HuH-7.5 (cell line): Measurements from ENCODE around the gene SLC1A7.

Experiments
- DNase-seq: peaks from one replicate; pipeline ENCODE4 v3.0.0; 2011; ENCODE audit warnings: low spot score

SLC1A7 gene

DNA sequence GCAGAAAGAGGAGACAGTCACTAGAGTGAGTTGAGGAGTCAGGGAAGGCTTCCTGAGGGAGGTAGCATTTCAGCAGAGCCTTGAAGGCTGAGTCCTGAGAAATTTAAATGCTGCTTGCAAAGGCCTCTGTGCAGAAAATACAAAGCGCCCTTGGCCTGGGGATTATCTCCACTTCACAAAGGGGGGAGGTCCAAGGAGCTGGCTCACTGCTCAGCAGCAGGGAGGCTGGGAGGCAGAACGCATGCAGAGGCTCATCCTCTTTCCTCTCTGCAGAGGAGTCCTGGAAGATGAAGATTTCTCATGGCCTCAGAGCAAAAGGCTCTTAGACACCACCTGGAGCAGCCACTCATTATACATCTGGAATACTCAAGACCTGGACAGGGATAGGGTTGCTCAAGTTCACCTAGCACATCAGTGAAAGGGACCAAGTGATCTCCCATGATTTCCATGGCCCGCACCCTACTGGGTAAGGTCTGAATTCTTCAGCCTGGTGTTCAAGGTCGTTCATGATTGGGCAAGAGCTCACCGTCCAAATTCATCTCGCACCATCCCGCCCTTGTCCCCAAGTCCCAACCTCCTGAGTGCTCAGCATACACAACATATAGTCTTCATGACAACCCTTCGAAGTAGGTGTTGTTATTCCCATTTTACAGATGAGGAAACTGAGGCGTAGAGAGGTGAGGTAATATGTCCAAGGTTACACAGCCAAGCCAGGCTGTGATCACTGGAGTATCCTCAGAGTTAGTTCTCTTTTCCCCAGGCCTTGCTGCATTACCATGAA is 9.0 kb downstream of the SLC1A7 start:
- DNase-seq: no peak

DNA sequence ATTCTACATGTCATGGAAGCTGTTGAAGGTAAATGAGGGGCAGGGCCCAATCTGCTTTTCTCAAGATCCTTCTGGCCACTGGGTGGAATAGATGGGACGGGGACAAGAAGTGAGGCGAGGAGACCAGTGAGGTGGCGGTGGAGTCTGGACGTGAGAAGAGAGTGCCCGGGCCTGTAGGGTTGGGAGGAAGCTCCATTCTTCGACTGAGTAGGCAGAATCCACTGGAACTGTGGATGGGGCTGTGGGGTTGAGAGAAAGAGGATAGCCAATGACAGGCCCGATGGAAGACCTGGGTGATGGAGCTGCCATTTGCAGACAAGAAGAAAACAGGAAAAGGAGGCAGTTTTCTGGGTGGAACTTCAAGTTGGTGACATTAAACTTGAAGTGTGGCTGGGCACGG is 10.3 kb downstream of the SLC1A7 start:
- DNase-seq: no peak

DNA sequence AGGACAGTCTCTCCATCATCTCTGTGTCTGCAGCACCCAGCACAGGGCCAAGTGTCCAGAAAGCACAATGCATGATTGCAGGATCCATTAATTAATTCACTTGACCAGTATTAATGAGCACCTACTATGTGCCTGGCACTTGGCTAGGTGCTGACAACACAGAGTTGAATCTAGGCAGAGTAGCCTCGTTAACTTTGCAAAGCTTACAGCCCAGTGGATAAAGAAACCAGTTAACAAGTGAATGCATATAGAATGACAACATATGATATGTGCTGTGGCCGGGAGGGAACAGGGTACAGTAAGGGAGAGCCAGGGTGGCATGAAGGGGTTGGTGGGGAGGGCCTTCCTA is 10.9 kb downstream of the SLC1A7 start:
- no peak for DNase-seq

DNA sequence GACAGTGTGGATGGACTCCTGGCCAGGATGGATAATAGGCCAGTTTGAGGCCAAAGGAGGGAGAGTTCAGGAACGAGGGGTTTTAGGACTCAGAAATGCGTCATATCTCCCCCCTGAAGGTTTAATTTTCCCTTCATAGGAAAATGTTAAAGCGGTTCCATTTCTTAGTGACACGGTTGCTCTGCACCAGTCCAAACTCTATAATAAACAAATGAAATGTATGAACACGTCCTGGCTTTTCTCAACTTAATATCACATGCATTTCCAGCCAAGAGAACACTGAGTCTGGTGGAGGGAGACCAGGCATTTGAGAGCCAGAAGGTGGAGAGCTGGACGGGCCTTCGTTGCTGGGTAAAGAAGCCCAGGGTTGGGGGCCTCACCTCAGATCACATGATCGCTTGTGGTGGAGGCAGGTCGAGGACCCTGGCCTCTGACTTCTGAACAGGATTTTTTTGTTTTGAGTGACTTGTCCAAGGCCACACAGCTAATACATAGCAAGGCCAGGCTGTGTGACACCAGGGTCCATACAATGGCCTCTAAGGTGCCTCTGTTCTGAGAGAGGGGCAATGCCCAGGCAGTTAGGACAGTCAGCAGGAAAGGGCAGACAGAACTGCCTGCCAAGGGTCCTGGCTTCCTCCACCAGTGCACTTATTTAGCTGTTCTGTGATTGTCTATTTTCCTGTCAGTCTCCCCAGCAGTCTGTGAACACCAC is 11.4 kb downstream of the SLC1A7 start:
- no peak for DNase-seq

DNA sequence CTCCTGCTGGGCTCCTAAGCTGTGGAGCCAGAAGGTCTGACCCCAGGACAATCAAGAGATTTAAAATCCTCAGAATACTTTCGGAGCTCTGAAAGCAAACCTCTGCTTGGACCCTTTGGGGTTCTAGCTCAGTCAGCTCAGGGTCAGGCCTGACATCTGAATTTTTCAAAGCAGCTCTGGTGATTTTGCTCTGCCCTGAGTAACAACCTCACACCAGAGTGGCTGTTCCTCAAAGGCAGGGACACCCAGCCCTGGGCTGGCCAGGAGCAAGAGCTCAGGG is 11.9 kb downstream of the SLC1A7 start:
- no peak for DNase-seq

DNA sequence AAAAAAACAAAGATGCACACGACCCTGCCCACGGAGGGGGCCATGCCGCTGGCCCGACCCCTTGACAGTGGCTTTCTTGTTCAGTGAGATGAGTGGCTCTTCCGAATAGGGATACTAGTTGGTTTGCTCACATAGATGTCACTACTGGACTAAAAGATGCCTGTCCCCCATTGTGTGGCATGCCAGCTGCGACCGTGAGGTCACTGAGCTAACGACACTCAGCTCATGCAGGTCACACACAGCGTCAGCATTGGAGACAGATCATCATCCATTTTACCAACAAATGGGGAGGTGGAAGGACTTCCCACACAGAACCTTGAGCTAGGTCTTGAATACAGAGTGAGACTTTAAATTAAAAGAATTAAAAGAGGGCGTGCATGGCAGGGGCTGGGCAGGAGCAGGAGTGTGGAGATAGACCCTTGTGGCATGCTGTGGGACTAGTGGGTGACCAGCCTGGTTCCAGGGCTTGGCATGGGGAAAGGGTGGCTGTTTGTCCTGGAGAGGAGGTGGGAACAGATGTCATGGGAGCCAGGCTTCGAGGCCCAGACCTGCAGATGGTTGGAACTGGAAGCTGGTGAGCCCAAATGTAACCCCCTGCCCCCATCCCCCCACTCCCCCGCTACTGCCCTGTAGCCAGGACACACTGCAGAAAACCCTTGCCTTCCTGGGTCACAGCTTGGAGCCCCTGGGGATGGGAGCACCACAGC is 12.4 kb downstream of the SLC1A7 start:
- DNase-seq: no peak

DNA sequence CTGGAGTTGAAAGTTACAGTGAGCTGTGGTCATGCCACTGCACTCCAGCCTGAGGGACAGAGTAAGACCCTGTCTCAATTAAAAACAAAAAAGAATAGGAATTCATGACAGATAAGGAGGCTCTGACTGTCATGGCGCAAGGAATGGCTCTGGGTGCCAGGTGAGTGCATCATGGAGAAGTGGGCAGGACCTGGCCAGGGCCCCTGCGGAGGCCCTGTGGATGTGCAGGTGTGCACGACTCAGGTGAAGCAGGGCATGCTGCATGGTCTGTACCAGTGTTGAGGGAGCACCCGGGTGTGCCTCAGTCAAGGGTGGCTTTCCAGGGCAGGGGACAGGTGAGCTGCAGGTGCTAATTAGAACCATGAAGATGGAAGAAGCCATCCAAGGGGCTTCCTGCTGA is 14.0 kb downstream of the SLC1A7 start:
- no peak for DNase-seq

DNA sequence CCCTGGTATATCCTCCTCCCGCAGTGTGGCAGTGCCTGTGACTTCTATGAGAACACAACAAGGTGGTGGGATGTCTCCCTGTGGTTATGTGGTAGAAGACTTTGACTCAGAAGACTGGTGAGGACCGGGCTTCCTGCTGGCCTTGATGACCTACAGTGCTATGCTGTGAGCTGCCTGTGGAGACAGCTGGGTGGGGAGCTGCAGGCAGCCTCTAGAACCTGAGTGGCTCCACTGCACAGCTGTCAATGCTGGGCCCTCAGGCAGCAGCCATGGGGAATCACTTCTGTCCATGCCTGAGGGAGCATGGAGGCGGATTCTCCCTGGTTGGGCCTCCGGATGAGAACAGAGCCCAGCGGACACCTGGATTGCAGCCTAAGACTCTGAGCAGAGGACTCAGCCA is 14.9 kb downstream of the SLC1A7 start:
- no peak for DNase-seq

DNA sequence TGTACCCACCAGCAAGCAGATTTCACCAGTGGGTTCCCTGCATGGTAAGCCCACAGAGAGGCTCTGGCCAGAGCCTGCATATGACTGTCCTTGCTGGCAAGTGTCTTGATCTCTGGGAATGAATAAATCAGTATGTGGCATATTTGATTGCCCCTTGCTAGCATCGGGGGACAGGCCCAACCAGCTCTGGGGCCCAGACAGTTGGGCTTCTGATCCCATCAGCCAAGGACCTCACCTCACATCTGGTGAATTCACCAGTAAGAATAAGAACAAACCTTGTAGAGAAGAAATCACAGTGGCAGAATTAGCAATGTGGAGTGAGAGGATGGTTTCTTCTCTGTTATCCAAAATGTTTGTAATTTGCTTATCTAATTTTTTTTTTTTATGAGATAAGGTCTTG is 15.9 kb downstream of the SLC1A7 start:
- no peak for DNase-seq

DNA sequence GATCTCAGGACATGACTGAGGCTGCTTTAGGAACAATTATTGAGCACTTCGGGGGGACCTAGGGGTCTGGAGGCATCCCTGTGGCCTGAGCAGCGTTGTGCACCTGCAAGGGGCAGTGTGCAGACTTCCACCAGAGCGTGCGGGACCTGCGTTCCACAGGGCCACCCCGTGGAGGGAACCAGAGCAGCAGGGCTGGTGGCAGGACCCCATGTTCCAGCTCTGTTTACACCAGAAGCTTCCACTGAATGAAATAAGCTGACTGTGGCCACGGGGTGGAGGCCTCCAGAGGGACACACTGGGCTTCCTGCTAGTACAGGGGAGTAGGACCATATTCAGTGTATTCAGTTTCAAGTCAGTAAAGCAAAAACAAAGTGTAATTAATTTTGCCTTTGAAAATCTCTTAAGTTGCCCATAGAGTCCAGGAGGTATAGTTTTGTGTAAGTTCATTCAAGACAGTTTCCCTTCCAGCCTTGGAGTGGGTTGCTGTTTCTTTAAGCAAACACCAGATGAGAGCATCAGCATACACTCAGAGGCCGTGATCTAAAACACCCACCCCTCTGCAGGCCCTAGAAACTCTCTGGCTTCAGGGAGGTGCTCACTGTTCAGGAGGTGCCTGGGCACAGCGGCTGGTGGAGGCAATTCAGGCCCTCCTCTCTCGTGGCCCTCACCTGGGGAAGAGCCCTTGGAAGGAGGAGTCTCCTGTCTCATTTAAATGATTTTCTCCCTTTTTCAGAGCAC is 16.6 kb downstream of the SLC1A7 start:
- no peak for DNase-seq

DNA sequence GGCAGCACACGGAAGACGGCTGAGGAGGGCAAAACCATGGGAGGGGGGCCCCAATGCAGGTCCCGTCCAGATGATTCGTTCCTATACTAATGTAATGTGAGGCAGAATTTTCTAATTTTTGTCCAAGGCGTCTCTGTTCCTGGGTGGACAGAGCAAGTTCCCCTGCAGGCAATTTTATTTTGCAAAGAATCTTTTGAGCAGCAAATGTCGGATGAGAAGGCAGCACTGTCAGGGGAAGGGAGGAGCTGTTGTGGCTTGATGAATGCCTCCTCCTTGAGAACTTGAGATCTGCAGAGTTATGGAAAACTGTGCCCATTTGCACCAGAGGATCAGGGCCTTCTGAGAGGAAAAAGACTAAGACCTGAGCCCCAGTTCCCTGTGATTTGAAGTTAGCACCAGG is 17.3 kb downstream of the SLC1A7 start:
- no peak for DNase-seq

DNA sequence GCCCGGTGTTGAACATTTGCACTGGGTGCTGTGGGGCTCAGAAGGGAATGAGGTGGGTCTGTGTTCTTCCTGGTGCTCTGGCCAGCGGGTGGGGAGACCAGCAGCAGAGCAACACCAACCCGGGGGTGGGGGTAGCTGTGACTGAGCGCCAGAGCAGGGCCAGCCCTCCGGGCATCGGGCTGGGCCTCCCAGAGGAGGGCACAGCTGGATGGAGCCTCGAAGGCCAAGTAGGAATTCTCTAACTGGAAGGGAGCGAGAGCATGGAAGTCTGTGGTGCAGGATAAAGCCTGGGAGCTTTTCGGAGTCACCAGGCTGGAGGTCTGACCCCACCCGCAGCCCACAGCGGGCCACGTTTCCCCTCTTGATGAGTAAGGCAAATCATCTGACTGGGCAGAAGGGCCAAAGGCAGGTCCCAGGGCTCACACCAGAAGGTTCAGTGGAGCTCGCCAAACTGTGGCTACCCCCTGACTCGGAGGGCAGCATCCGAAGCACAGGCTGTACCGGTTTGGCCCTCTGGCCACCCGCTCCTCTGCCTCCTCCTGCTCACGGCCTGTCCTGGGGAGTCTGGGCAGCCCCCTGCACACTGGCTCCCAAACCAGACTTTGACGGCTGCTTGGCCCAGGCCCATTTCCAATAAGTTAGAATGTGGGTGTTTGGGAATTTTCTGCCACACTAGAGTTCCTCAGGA is 18.8 kb downstream of the SLC1A7 start:
- DNase-seq: no peak

DNA sequence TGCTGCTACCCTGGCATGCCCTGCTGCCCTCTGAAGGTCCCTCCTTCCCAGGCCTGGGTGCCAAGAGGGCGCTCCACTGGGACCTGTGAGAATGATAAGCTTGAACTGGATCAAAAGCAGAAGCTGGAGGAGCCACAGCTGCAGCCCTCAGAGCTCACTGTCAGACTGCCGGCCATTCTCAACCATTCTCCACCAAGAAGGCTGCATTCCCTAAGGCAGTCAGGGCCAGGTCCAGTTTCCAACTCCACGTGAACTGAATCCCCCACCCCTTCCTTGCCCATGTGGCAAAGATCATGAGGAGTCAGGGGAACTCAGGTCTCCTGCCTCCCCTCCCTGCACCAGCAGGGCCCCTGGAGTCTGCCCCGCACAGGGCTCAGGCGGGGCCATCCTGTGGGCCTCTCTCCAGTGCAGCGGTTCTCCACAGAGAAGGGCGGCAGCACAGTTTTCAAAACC is 19.5 kb downstream of the SLC1A7 start:
- no peak for DNase-seq

DNA sequence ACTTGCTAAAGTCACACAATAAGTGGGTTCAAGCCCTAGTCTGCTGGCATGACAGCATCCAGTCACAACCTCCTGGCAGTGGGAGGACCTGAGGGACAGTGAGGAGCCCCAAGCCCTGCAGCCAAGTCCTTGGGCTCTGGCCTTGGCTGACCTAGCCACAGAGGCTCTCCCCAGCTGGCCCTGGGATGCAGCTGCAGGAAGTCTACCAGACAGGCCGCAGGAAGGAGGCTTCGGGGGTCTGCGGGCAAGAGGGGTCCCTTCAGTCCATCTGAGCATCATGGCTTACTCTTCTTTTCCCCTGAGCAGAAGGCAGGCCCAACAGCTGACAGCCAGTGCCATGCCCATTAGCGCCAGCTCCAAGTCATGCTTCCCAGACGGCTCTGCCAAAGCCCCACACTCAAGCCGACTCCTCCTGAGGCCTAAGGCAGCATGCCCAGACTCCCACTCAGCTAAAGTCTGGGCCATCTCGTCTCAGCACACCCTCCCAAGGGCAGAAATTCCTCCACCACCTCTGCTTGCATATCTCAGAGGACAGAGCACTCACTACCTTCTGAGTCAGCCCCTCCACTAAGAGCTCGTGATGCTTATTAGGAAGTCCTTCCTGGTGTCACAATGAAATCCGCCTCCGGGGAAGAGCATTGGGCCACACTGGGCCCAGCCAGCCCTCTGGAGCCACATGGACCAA is 20.1 kb downstream of the SLC1A7 start:
- DNase-seq: no peak

DNA sequence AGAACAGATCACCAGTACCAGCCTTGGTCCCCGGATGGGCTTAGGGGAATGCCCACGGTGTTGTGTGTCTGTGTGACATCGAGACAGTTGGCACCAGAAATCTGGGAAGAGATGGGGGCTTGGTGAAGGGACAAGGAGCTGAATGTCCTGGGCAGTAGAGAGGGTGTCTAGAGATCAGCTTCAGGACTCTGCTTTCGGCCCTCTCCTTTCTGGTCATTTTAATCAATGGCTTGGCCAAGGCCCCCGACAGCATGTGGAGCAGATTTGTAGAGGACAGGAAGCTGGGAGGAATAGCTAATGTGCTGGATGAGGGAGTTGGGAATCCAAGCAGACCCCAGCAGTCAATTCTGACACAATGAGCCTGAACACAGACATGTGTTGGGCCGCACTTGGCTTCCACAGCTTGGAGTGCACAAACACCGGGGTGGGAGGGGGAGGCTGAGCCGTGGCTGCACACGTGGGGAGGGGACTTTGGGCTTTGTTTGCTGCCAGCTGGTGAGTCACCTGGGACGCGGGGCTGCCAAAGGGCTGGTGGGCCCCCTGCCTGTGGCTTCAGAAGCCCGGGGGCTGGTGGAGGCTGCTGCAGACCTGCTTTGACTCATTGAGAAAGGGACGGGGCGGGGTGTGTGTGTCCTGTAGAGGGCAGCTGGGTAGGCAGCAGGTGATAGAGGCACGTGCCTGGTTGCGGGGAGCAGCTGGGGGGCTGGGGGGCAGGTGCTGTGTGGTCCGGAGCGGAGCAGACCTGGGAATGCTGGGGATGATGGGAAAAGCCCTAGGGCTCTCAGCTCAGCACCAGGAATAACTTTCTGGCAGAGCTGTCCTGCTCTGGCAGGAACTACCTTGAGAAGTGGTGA is 20.9 kb downstream of the SLC1A7 start:
- peak; percentile 55 for DNase-seq

DNA sequence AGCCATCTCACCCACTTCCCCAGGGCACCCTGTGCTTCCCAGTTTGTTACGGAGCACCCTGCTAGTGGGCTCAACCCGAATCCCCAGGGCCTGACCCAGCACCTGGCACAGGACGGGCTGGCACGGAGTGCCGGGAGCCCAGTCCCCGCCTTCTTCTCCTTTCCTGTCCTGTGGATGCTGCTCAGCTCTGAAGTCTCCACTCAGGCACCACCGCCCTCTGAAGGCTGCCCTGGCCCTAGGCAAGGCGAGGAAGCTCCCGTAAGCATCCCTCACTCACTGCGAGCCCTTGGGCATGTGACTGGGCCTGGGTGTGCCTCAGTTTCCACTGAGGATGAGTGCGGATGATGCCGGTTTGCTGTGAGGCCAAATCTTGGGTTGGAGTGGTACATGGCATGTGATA is 21.8 kb downstream of the SLC1A7 start:
- DNase-seq: no peak

DNA sequence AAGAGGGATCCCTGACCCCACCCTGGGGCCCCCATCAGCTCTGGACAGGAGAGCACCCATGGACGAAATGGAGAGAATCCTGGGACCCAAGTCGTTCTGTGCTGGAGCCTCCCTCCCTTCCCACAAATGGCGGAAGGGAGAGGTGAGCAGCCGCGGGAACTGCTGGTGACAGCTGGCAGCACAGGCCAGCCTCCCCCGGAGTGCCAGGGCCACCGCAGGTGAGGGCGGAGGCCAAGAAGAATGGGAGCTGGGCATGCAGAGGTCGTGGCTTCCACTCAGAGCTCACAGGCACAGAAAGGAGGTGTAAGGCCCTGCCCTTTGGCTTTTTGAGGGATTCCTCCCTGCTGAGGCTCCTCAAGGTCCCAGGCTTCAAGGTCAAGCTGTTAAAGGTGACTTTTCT is 24.6 kb downstream of the SLC1A7 start:
- DNase-seq: no peak

DNA sequence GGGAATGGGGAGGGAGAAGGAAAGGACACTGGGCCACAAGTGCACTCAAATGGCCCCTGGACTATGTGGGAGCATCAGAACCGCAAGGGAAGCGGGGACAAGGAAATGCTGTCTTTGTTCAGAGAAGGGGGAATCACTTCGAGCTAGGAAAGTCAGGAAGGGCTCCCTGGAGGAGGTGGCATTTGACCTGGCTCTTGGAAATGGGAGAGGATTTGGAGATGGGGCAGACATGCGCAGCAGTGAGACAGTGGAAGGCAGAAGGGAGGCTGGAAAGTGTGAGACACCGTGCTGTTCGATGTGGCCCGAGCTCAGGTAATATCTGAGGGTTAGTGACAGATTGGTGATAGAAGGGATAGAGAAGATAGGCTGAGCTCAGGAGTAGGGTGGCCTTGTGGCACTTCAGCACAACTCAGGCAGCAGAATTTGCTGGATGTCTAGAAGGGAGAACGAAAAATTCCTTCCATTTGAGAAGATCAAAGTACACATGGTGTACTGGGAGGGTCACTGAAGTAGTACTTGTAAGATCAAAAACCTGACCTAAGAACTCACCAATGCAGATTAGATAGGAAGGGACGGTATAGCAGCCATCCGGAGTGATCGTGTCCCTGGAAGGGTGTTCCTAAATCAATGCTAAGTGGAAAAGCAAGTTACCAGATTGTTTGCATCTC is 25.4 kb downstream of the SLC1A7 start:
- no peak for DNase-seq

DNA sequence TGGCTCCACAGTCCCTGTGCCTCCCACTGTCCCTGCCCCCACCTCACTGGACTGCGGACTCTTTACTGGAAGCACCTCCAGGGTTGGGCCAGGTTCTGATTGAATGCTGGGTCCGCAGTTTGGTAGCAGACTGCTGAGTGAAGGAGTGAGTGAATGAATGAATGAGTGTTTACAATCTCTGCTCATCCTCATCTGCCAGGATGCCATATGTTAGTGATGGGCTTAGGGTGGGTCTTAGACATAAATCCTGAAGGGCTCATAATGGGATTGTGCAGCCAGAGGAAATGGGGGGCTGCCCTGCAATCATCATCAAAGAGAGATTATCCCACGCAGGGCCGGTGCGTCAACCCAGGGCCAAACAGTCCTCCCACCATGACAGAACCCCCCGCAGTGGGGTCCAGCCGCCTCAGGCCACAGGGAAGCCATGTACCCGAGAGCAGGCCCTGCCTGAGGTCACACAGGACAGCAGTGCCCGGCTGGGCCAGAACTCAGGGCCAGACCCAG is 26.1 kb downstream of the SLC1A7 start:
- DNase-seq: no peak
